KBM-7 (cell line): Measurements from ENCODE around the gene TMPRSS4.

Experiments used
- DNase-seq: peaks from one replicate; pipeline ENCODE4 v3.0.0-alpha.2; 2015
- in situ Hi-C: fragments of 300-500 bp; cut with MboI; formaldehyde crosslinking; loops from 2 replicates; pipeline ENCODE4 v1.14.3; 2020; ENCODE audit warnings: low sequenced_read_pairs, low pct_unique_long_range_greater_than_20kb, mixed read lengths

The TMPRSS4 gene

DNA sequence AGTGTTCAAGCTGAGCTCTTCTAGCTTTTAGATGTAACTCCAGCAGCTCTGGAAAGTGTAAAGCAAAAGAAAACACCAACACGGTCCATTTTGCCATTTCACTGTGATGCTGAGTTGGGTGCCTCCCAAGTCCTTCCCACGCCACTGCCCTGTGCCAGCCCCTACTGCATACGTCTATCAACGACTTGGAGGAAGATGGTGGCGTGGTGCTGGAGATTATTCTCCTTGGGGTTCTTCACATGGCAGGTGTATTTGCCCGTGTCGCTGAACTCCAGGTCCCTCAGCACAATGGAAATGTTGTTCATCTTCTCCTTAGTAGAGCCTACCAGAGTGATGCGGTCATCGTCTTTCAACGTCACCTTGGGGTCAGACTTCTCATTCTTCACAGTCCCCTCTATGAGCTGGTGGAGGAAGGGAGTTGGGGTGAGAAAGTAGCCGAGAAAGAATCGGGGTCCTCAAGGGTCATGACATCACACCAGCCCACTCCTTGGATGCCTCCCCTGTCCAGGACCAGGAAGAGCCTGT lies 66.8 kb downstream of the TMPRSS4 start:
- no peak for DNase-seq
- in situ Hi-C loops: no loop called here

GRCh38 chr11:118144301-118145268 lies 67.7 kb downstream of the TMPRSS4 start:
- in situ Hi-C loops: no loop called here
- DNase-seq: no peak

- in situ Hi-C loops: no loop called here
- peak; percentile 86 for DNase-seq
These were observed 68.7 kb downstream of the TMPRSS4 start for GRCh38 chr11:118145285-118146227.

GRCh38 chr11:118146554-118146953 lies 69.7 kb downstream of the TMPRSS4 start:
- DNase-seq: no peak
- in situ Hi-C loops: no loop called here

- in situ Hi-C loops: no loop called here
- DNase-seq: peak; percentile 37
These were observed 70.6 kb downstream of the TMPRSS4 start for GRCh38 chr11:118147502-118147901.

DNA sequence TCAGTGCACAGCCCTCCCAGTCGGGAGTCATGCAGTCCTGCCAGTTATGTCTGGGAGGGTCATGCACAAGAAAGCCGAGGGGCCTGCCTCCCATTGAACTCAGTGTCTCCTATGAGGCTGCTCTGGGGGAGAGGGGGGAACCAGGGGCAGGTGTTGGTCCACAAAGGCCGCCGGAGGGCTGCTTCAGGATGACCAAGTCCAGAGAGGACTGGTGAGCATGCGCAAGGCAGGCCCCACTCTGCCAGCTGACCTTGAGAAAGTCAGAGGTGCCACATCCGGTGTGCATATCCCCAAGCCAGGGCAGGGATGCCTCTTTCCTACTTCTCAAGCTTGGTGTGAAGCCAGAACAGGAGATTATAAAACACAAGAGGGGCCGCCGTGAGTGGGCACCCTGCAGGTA lies 71.4 kb downstream of the TMPRSS4 start:
- in situ Hi-C loops: no loop called here
- DNase-seq: no peak

- in situ Hi-C loops: no loop called here
- no peak for DNase-seq
These were observed 72.0 kb downstream of the TMPRSS4 start for GRCh38 chr11:118148856-118149255.

- in situ Hi-C loops: no loop called here
- DNase-seq: no peak
These were observed 72.6 kb downstream of the TMPRSS4 start for GRCh38 chr11:118149493-118149892.

GRCh38 chr11:118151431-118151830 lies 74.6 kb downstream of the TMPRSS4 start:
- no peak for DNase-seq
- in situ Hi-C loops: no loop called here

DNA sequence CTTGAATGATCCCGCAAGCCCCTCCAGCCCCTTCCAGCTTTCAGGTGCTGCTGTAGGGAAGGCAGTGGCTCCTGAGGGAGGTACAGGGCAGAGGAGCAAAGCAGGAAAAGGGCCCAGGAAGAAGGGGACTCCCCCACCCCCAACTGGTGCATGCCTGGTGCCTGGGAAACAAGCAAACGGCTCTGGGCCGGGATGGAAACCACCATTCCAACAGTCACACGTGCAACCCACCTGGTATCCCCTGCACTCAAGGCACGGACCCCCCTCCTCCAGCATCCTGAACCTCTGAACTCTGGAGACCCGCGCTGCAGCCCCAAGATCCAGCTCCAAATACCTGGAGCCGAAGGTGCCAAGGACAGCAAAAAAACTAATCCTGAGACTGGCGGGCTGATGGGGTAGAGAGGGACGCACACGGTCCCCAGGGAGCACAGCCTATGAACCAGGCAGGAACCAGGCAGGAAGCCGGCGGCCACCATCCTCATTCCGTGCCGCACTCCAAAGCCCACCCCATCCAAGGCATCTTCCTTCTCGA lies 75.2 kb downstream of the TMPRSS4 start:
- in situ Hi-C loops: no loop called here
- DNase-seq: no peak

GRCh38 chr11:118152552-118153471 lies 75.9 kb downstream of the TMPRSS4 start, which contains the start of gene SCN4B:
TSS of gene SCN4B (minus strand) at chr11:118152823. CDS start at chr11:118152673, 150 bp downstream.
- peak; percentile 55 for DNase-seq
- in situ Hi-C loops: no loop called here

DNA sequence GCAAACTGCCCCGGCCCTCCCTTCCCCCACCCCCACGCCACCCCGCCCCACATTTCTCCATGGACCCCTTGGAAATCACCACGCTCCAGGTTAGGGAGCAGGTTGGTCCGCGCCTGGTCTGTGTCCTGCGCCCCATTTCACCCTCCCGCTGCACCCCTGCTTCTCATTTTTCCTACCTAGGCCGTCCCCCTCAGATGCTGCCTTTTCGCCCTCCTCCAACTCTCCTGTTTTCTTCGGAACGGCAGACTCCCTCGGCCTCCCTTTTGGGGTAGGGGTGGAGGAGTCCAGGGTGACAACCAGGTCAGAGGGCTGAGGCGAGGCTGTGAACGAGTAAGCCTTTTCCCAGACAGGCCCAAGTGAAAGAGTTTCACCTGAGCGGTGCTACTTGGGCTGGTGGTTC lies 76.6 kb downstream of the TMPRSS4 start:
- DNase-seq: no peak
- in situ Hi-C loops: no loop called here

DNA sequence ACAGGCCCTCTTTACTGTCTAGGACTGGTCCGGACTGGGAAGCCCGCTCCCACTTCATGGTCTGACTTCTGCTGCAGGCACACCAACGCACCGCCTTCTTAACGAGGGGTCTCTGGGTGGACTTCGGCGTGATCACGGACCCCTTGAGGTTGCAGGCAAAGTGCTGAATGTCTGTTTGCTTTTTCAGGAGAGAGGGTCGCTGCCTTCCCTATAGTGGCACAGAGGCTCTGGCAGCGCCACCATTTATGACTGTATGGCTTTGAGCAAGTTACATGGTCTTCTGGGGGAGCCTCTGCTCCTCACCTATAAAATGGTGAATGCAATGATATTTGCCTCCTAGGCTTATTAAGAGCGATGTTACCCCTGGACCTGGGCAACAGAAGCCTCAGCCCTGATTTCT lies 77.1 kb downstream of the TMPRSS4 start:
- in situ Hi-C loops: no loop called here
- no peak for DNase-seq

- in situ Hi-C loops: no loop called here
- DNase-seq: no peak
These were observed 77.8 kb downstream of the TMPRSS4 start for GRCh38 chr11:118154641-118155040.

- in situ Hi-C loops: no loop called here
- no peak for DNase-seq
These were observed 79.1 kb downstream of the TMPRSS4 start for GRCh38 chr11:118155776-118156530.

- peak; percentile 38 for DNase-seq
- in situ Hi-C loops: no loop called here
These were observed 79.8 kb downstream of the TMPRSS4 start for GRCh38 chr11:118156531-118157185.
